GM13976 (cell line): ENCODE measurements around the gene SERPINI2.

ENCODE experiments used
- DNase-seq: peaks from one replicate; pipeline ENCODE4 v3.0.0; 2012; ENCODE audit warnings: low spot score
- in situ Hi-C: fragments of 300-500 bp; cut with MboI; formaldehyde crosslinking; loops from one replicate; pipeline ENCODE4 v1.12.0; 2022; ENCODE audit warnings: low sequenced_read_pairs, mixed read lengths, inconsistent platforms; ENCODE audit not compliant: unreplicated experiment
- TF ChIP-seq, protein P1 (sequence below): IDR thresholded peaks from 2 replicates; pipeline ENCODE4 v1.5.1; 2012; ENCODE audit warnings: borderline replicate concordance, mild to moderate bottlenecking; ENCODE audit not compliant: insufficient read depth; ENCODE audit errors: extremely low read depth, missing control alignments, control extremely low read depth

The SERPINI2 gene, protein sequence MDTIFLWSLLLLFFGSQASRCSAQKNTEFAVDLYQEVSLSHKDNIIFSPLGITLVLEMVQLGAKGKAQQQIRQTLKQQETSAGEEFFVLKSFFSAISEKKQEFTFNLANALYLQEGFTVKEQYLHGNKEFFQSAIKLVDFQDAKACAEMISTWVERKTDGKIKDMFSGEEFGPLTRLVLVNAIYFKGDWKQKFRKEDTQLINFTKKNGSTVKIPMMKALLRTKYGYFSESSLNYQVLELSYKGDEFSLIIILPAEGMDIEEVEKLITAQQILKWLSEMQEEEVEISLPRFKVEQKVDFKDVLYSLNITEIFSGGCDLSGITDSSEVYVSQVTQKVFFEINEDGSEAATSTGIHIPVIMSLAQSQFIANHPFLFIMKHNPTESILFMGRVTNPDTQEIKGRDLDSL

DNA sequence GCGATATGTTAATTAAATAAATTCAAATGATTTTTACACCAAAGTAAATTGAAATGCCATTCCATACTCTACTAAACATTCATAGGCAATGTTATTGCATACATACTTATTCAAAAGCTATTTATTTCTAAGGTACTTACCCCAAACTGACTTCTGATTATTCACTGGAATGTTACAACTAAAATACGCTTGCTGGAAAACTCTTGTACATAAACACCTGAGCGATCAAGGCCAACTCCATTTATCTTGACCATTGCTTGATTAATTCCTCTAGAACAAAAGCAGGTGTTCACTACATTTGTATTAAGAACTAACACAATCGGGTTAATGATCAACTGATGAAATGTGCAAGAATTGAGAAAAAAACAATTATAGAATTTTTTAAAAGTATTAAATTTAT, at the start of gene SERPINI2:
TSS of gene SERPINI2 (minus strand) at position 180 of the 400 bp plus-strand sequence. CDS start 2,208 bp downstream, outside the sequence.
- TF ChIP-seq, protein P1, sequence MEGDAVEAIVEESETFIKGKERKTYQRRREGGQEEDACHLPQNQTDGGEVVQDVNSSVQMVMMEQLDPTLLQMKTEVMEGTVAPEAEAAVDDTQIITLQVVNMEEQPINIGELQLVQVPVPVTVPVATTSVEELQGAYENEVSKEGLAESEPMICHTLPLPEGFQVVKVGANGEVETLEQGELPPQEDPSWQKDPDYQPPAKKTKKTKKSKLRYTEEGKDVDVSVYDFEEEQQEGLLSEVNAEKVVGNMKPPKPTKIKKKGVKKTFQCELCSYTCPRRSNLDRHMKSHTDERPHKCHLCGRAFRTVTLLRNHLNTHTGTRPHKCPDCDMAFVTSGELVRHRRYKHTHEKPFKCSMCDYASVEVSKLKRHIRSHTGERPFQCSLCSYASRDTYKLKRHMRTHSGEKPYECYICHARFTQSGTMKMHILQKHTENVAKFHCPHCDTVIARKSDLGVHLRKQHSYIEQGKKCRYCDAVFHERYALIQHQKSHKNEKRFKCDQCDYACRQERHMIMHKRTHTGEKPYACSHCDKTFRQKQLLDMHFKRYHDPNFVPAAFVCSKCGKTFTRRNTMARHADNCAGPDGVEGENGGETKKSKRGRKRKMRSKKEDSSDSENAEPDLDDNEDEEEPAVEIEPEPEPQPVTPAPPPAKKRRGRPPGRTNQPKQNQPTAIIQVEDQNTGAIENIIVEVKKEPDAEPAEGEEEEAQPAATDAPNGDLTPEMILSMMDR = no peak
- no peak for DNase-seq
- in situ Hi-C loops = no loop called here

DNA sequence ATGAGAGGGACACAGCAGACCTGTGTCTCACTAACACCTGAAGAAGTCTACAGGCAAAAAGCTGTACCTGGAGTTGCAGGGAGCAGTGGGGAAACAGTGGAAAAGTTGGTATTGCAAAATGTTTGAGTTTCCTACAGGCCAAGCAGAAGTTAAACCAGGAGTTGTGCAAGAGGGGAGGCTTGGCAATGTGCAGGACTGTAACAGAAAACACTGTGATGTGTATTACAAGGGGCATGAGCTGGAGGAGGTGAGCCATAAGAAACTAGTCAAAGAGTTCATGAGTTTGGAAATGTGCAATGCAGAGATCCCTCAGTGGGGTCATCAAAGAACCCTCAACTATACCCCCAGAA, 47.1 kb upstream of the SERPINI2 start:
- in situ Hi-C loops = no loop called here
- TF ChIP-seq, protein P1 = no peak
- no peak for DNase-seq

DNA sequence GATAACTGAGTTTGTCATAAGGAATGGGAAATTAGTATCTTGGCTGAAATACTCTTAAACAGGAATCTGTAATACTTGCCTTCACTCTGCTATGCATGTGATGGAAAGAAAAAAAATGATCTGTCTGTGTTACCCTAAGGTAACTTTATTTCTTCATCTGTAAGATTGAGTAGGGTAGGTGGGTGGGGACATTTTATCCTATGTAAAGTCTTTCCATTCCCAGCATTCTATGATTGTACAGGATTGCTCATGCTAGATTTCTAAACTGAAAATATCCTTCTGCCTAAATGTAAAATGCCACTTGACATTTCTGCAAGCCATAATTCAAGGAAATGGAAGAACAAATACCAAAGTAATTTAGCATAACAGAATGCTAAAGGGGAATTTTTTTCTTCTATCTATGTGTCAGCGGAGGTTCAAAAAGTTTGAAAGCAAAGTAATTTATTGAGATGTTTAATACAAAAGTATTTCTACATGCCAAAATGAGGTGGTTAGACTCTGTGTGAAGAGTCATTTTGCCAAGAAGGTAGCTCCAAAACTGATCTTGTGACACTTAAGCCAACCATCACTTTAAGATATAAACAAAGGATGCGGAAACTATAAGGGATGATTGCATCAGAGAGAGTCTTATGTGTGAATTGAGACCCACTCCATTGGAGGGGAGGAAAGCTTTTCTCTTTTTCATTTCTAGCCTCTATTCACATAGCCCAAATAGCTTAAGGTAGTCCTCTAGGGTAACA, 46.6 kb upstream of the SERPINI2 start:
- no peak for DNase-seq
- in situ Hi-C loops = no loop called here

DNA sequence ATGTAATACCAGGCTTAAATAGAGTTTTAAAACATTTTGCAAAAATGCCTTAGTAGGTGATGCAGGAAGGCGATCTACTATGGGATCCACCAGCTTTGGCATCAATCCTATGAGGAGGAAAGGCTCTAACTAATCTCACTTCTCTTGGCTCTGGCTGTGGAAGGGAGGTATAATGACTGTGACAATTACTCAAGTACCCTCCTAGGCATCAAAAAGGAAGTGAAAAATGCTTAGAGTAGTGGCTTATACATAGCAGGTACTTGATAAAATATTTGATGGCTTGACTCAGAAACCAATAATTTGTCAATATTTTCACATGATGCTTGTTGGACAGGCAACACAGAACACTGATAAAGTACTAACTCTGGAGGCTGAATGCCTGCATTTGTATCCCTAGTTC, 34.1 kb upstream of the SERPINI2 start:
- in situ Hi-C loops = no loop called here
- TF ChIP-seq, protein P1 = no peak

More for the DNA sequence above, 46.6 kb upstream of the SERPINI2 start:
- TF ChIP-seq, protein P1 = no peak

DNA sequence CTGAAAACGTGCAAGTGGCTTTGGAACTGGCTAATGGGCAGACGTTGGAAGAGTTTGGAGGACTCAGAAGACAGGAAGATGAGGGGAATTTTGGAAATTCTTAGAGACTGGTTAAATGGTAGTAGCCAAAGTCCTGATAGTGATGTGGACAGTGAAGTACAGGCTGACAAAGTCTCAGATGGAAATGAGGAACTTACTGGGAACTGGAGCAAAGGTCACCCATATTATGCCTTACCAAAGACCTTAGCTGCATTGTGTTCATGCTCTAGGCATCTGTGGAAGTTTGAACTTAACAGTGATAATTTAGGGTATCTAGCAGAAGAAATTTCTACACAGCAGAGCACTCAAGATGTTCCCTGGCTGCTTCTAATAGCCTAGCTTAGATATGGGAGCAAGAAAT, 28.6 kb upstream of the SERPINI2 start:
- TF ChIP-seq, protein P1 = no peak
- DNase-seq = no peak
- in situ Hi-C loops = no loop called here

More for the DNA sequence above, 34.1 kb upstream of the SERPINI2 start:
- DNase-seq = no peak

DNA sequence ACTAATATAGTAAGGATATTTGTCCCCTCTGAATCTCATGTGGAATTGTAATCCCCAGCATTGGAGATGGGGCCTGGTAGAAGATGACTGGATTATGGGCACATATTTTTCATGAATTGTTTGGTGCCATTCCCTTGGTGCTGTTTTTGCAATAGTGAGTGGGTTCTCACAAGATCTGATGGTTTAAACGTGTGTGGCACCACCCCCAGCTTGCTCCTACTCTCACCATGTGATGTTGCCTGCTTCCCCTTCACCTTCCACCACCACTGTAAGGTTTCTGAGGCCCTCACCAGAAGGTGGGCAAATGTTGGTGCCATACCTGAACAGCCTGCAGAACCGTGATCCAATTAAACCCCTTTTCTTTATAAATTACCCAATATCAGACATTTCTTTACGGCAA, 28.1 kb upstream of the SERPINI2 start:
- no peak for DNase-seq
- TF ChIP-seq, protein P1 = no peak
- in situ Hi-C loops = no loop called here
